ENCODE measurements around the gene MAEA. TPM values are rescaled to one million over a fixed set of nuclear protein-coding genes. Genes with fewer than 3 reads are reported as not detected.

Gene MAEA
- polyA plus RNA-seq, 1 experiment = 73.3 TPM

DNA sequence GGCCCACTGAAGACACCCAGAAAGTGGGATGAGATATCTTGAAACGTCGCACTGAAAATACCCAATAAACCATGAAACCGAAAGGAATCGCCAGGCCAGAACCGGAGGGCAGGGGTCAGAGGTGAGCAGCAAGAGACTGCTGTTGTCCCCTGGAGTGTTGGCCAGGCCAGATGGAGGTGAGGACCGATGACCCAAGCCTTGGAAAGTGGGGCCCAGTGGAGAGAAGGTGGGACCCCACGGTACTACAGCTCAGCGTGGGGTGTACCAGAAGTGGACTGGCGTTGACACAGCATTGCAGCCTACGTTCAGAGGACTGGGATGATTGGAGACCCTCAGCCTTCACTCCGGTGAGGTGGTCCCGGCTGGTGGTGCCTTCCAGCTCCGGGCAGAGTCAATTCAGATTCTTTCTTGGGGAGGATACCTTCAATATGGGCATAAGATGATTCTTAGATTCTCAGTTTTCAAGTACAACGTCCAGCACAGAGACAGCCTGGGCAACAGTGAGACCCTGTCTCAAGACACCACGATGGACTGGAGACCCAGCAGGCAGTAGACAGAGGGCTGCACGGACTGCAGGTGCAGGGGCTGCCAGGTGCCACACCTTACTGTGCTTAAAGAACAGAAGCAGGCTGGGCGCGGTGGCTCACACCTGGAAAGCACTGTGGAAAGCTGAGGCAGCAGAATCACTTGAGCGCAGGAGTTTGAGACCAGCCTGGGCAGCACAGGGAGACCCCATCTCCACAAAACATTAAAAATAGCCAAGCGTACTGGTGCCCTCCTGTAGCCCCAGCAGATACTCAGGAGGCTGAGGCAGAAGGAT, 23.3 kb downstream of the MAEA start:
- TF ChIP-seq, protein P1, sequence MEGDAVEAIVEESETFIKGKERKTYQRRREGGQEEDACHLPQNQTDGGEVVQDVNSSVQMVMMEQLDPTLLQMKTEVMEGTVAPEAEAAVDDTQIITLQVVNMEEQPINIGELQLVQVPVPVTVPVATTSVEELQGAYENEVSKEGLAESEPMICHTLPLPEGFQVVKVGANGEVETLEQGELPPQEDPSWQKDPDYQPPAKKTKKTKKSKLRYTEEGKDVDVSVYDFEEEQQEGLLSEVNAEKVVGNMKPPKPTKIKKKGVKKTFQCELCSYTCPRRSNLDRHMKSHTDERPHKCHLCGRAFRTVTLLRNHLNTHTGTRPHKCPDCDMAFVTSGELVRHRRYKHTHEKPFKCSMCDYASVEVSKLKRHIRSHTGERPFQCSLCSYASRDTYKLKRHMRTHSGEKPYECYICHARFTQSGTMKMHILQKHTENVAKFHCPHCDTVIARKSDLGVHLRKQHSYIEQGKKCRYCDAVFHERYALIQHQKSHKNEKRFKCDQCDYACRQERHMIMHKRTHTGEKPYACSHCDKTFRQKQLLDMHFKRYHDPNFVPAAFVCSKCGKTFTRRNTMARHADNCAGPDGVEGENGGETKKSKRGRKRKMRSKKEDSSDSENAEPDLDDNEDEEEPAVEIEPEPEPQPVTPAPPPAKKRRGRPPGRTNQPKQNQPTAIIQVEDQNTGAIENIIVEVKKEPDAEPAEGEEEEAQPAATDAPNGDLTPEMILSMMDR (IDR thresholded peaks at IDR 0.05; ENCODE audit: low read depth, low read length) = no peak

DNA sequence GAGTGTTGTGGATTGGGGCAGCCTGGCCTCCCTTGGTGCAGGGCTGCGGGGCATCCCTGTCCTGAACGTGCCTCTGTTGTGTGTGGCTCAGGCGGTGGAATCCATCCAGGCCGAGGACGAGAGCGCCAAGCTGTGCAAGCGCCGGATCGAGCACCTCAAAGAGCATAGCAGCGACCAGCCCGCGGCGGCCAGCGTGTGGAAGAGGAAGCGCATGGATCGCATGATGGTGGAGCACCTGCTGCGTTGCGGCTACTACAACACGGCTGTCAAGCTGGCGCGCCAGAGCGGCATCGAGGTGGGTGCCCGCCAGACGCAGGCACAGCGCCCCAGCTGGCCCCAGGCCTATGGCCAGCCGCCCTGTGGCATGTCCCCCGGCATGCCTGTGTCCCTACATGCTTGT, 25.6 kb downstream of the MAEA start:
- H3K9me3 ChIP-seq (ENCODE audit: control insufficient read depth, insufficient read depth, low read length) = peaks cover 22% of the 10 kb centered on the region
- no peak overlapping the region for H3K27ac ChIP-seq (ENCODE audit: low read depth, low read length)
- no peak overlapping the region for H3K4me3 ChIP-seq (ENCODE audit: low read depth, low read length)
- ChIA-PET CTCF (interaction anchor here (2.0 kb wide), 1 partner anchor 185 kb away, joined by 5 read pairs; no protein-coding TSS in a partner anchor), POLR2A (no interaction called here)
- no peak for DNase-seq (ENCODE audit: low read depth, low spot score)
- TF ChIP-seq, protein P1 (IDR thresholded peaks at IDR 0.05; ENCODE audit: low read depth, low read length) = no peak
- H3K27me3 ChIP-seq (ENCODE audit: control insufficient read depth, insufficient read depth, low read length) = no peaks in the 10 kb centered on the region

More for the DNA sequence above, 23.3 kb downstream of the MAEA start:
- POLR2A ChIA-PET = no interaction called here
- Histone ChIP-seq H3K4me3 (ENCODE audit: low read depth, low read length) (no peak overlapping the region), H3K27me3 (ENCODE audit: control insufficient read depth, insufficient read depth, low read length) (no peaks in the 10 kb centered on the region), H3K9me3 (ENCODE audit: control insufficient read depth, insufficient read depth, low read length) (peaks cover 20% of the 10 kb centered on the region), H3K27ac (ENCODE audit: low read depth, low read length) (no peak overlapping the region)
- DNase-seq (ENCODE audit: low read depth, low spot score) = no peak
- CTCF ChIA-PET = interaction anchor here (0.7 kb wide), 1 partner anchor 116 kb away, joined by 3 read pairs; no protein-coding TSS in a partner anchor

DNA sequence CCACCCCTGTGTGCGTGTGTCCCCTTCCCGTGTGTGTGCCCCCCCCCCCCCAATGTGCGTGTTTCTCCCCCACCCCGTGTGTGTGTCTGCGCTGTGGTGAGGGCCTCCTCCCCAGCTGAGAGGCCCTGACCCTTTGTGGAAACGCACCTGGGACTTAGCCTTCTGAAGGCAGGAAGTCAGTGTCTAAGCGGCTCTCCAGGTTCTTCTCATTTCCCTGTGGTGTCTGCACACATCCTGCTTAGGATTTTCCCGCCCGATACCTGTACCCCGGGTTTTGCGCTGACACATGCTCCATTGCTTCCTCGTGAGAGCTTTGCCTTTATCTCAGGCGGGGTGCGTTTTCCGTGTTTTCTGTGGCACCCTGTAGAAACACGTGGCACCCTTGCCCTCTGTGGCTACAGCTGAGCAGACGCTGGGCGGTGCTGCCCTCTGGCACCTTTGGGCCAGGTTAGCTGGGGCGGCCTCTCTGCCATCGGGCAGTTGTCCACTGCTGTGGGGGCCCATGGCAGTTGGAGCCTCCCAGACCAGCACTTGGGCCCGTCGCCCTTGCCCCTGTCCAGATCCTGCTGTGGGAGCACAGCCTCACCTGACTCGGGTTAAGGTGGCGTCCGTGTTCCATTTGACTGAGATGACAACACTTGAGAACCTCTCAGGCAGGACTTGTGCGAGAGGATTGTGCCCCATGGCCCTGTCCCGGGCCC, 26.3 kb downstream of the MAEA start:
- Histone ChIP-seq H3K27ac (ENCODE audit: low read depth, low read length) (no peak overlapping the region), H3K9me3 (ENCODE audit: control insufficient read depth, insufficient read depth, low read length) (peaks cover 17% of the 10 kb centered on the region), H3K27me3 (ENCODE audit: control insufficient read depth, insufficient read depth, low read length) (no peaks in the 10 kb centered on the region), H3K4me3 (ENCODE audit: low read depth, low read length) (no peak overlapping the region)
- POLR2A ChIA-PET = no interaction called here
- TF ChIP-seq, protein P1 (IDR thresholded peaks at IDR 0.05; ENCODE audit: low read depth, low read length) = no peak
- CTCF ChIA-PET = interaction anchor here (2.0 kb wide), 1 partner anchor 186 kb away, joined by 5 read pairs; no protein-coding TSS in a partner anchor
- DNase-seq (ENCODE audit: low read depth, low spot score) = no peak

DNA sequence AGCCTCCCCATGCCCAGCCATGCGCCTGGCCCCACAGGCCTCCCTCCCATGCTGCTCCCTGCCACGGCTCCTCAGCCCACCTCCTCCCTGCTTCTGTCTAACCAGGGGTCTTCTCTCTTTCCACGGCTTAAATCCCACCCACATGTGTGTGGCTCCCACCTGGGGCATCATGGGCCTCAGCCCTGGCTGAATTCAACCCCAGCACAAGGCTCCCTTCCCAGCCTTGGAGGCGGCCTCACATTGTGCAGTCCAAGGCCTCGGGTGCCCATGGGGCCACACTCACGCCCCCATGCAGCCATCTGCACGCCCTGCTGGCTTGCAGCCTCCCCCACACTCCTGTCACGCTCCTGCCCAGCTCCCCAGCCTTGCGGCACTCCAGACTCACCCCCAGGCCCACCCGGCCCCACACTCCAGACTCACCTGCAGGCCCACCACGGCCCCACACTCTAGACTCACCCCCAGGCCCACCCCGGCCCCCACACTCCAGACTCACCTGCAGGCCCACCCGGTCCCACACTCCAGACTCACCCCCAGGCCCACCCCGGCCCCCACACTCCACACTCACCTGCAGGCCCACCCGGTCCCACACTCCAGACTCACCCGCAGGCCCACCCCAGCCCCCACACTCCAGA, 27.0 kb downstream of the MAEA start:
- Histone ChIP-seq H3K9me3 (ENCODE audit: control insufficient read depth, insufficient read depth, low read length) (peaks cover 18% of the 10 kb centered on the region), H3K4me3 (ENCODE audit: low read depth, low read length) (no peak overlapping the region), H3K27ac (ENCODE audit: low read depth, low read length) (no peak overlapping the region), H3K27me3 (ENCODE audit: control insufficient read depth, insufficient read depth, low read length) (no peaks in the 10 kb centered on the region)
- DNase-seq (ENCODE audit: low read depth, low spot score) = no peak
- TF ChIP-seq, protein P1 (IDR thresholded peaks at IDR 0.05; ENCODE audit: low read depth, low read length) = no peak
- POLR2A ChIA-PET = no interaction called here
- CTCF ChIA-PET = no interaction called here
